ENCODE measurements around the gene NIM1K.

DNA sequence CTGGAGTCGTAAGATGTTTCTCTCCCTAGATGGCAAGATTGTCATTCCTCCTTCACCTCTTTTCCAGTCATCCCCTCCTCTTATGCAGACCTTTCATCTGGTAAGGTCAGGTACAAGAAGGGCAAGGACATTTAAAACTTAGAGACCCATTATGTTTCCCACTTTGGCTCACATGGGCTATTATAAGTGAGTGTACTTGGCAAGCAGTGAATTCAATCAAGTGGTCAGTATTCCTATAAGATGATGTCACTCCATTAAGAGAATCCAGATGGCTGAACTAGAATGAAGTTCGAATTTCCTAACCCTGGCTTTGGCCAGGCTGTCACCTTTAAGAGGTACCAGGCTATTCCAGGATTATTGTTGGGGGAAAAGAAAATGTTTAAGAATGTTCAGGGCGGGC is 39.1 kb upstream of the NIM1K start:
- TF ChIP-seq, protein P1, sequence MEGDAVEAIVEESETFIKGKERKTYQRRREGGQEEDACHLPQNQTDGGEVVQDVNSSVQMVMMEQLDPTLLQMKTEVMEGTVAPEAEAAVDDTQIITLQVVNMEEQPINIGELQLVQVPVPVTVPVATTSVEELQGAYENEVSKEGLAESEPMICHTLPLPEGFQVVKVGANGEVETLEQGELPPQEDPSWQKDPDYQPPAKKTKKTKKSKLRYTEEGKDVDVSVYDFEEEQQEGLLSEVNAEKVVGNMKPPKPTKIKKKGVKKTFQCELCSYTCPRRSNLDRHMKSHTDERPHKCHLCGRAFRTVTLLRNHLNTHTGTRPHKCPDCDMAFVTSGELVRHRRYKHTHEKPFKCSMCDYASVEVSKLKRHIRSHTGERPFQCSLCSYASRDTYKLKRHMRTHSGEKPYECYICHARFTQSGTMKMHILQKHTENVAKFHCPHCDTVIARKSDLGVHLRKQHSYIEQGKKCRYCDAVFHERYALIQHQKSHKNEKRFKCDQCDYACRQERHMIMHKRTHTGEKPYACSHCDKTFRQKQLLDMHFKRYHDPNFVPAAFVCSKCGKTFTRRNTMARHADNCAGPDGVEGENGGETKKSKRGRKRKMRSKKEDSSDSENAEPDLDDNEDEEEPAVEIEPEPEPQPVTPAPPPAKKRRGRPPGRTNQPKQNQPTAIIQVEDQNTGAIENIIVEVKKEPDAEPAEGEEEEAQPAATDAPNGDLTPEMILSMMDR (IDR thresholded peaks at IDR 0.05 in 8 of 11, conservative IDR thresholded peaks at IDR 0.05 in 3 of 11), result no peak
- no peak for TF ChIP-seq POLR2A (IDR thresholded peaks at IDR 0.05)
